ENCODE data around the gene ZRANB3.

- TF ChIP-seq CTCF (conservative IDR thresholded peaks at IDR 0.05 in 1 of 2, IDR thresholded peaks at IDR 0.05 in 1 of 2; ENCODE audit: extremely low read depth in 1 of 2, insufficient read depth in 1 of 2, low read depth in 1 of 2, low read length in 2 of 2) (no peak), EZH2 (IDR thresholded peaks at IDR 0.05; ENCODE audit: borderline replicate concordance, low read length) (no peak)
Observed at GRCh38 chr2:135149251-135149650, 381.8 kb downstream of the ZRANB3 start.
